Left ventricle myocardium inferior (tissue), 1 donor: ENCODE results near the gene PPP1CA. TPM values are rescaled to one million over a fixed set of nuclear protein-coding genes. Genes with fewer than 3 reads are reported as not detected.

Source experiments
- DNase-seq: peaks from one replicate; pipeline ENCODE4 v3.0.0-alpha.2; 2020
- H3K27ac ChIP-seq: fragments of 200-600 bp; replicated peaks from 2 replicates; pipeline ENCODE4 v1.8.0; 2021
- H3K27me3 ChIP-seq: fragments of 200-600 bp; 2 replicates; pipeline ENCODE4 v1.8.0; 2021; ENCODE audit warnings: low read depth
- H3K36me3 ChIP-seq: fragments of 200-600 bp; 2 replicates; pipeline ENCODE4 v1.8.0; 2021
- H3K4me1 ChIP-seq: fragments of 200-600 bp; 2 replicates; pipeline ENCODE4 v1.8.0; 2021
- H3K4me3 ChIP-seq: fragments of 200-600 bp; 2 replicates; pipeline ENCODE4 v1.8.0; 2021; ENCODE audit warnings: mild to moderate bottlenecking, moderate library complexity
- H3K9me3 ChIP-seq: fragments of 200-600 bp; replicated peaks from 2 replicates; pipeline ENCODE4 v1.8.0; 2021
- CTCF ChIP-seq: fragments of 200-600 bp; IDR thresholded peaks from 2 replicates; pipeline ENCODE4 v1.8.0; 2021; ENCODE audit warnings: antibody characterized with exemption, mild to moderate bottlenecking, borderline replicate concordance
- intact Hi-C: fragments of 100-400 bp; cut with micrococcal nuclease; formaldehyde crosslinking; loops from one replicate; pipeline ENCODE4 v1.11.0; 2022
- total RNA-seq: library from RNA; stranded (reverse); fragmentation: NEBNext Ultra II Directional; extraction: Animal tissue kit (Norgen Biotek cat#: 25700); gene quantifications from one replicate; pipeline ENCODE4 v1.2.1, GENCODE V29; 2021
- donor health status: DM: no; HTN: yes; CAD: no; lungs with severe emphysema.

PPP1CA gene
- total RNA-seq, 1 donor from 2014 or later: 86.0 TPM

GRCh38 chr11:67354075-67355022, 47.3 kb downstream of the PPP1CA start:
- intact Hi-C loops: no loop called here
- Histone ChIP-seq H3K4me3 (peak overlapping the region; percentile 92), H3K36me3 (no peaks in the 10 kb centered on the region), H3K9me3 (no peaks in the 10 kb centered on the region), H3K27me3 (no peaks in the 10 kb centered on the region), H3K27ac (peak overlapping the region; percentile 99), H3K4me1 (peaks cover 79% of the 10 kb centered on the region)
- TF ChIP-seq CTCF: peak; percentile 19
- peak; percentile 60 for DNase-seq

GRCh38 chr11:67353317-67354074, 48.2 kb downstream of the PPP1CA start, which contains the start of gene POLD4:
Gene POLD4 (minus strand): TSS chr11:67353546. CDS start chr11:67353399, 147 bp downstream.
- Histone ChIP-seq H3K9me3 (no peaks in the 10 kb centered on the region), H3K4me1 (peaks cover 83% of the 10 kb centered on the region), H3K4me3 (peak within 1 kb of the TSS; percentile 92), H3K27ac (peak within 1 kb of the TSS; percentile 99), H3K27me3 (no peaks in the 10 kb centered on the region), H3K36me3 (no peaks in the 10 kb centered on the region)
- no peak for TF ChIP-seq CTCF
- peak; percentile 99 for DNase-seq
- intact Hi-C loops: no loop called here

GRCh38 chr11:67352546-67353316, 48.9 kb downstream of the PPP1CA start:
- H3K27me3 ChIP-seq: no peaks in the 10 kb centered on the region
- H3K9me3 ChIP-seq: no peaks in the 10 kb centered on the region
- peak; percentile 42 for DNase-seq
- peak overlapping the region; percentile 99 for H3K27ac ChIP-seq
- H3K36me3 ChIP-seq: no peaks in the 10 kb centered on the region
- peaks cover 83% of the 10 kb centered on the region for H3K4me1 ChIP-seq
- intact Hi-C loops: no loop called here
- H3K4me3 ChIP-seq: peak overlapping the region; percentile 92
- no peak for TF ChIP-seq CTCF

- DNase-seq: peak; percentile 55
- Histone ChIP-seq H3K4me3 (peak overlapping the region; percentile 92), H3K27ac (peak overlapping the region; percentile 99), H3K9me3 (no peaks in the 10 kb centered on the region), H3K36me3 (no peaks in the 10 kb centered on the region), H3K4me1 (peaks cover 73% of the 10 kb centered on the region), H3K27me3 (no peaks in the 10 kb centered on the region)
- TF ChIP-seq CTCF: peak; percentile 94
- intact Hi-C loops: no loop called here
Measured at GRCh38 chr11:67351275-67352005, 50.2 kb downstream of the PPP1CA start.
